ENCODE measurements around the gene SUMO2.
"Not testable (repeated sequence)": the region's sequence is repeated elsewhere in the genome, so short reads cannot be mapped to it uniquely, and the experiment has no call there.

Gene SUMO2

GRCh38 chr17:75142236-75142971 is 40.4 kb downstream of the SUMO2 start:
- no peak for DNase-seq

- DNase-seq = no peak
These were observed 44.2 kb downstream of the SUMO2 start for GRCh38 chr17:75138519-75138918.

GRCh38 chr17:75137762-75138161 is 45.0 kb downstream of the SUMO2 start:
- DNase-seq = not testable (repeated sequence)

- no peak for DNase-seq
These were observed 46.8 kb downstream of the SUMO2 start for GRCh38 chr17:75135946-75136345.

- DNase-seq = no peak
These were observed 47.3 kb downstream of the SUMO2 start for GRCh38 chr17:75135452-75135851.

- not testable (repeated sequence) for DNase-seq
These were observed 49.0 kb downstream of the SUMO2 start for GRCh38 chr17:75133607-75134347.

- no peak for DNase-seq
These were observed 49.8 kb downstream of the SUMO2 start for GRCh38 chr17:75133001-75133400.

GRCh38 chr17:75132018-75133000 is 50.5 kb downstream of the SUMO2 start:
- DNase-seq = not testable (repeated sequence)

- DNase-seq = peak; percentile 71
These were observed 51.3 kb downstream of the SUMO2 start, which contains the start of gene NT5C for GRCh38 chr17:75131278-75132017. NT5C (minus strand) TSS chr17:75131742; CDS start chr17:75131707, 35 bp downstream.

GRCh38 chr17:75130632-75131277 is 52.0 kb downstream of the SUMO2 start:
- DNase-seq = peak; percentile 58

GRCh38 chr17:75130059-75130631 is 52.6 kb downstream of the SUMO2 start:
- DNase-seq = no peak

- no peak for DNase-seq
These were observed 53.2 kb downstream of the SUMO2 start for GRCh38 chr17:75129576-75129975.

- DNase-seq = no peak
These were observed 53.9 kb downstream of the SUMO2 start for GRCh38 chr17:75128694-75129505.

GRCh38 chr17:75127936-75128335 is 54.8 kb downstream of the SUMO2 start:
- not testable (repeated sequence) for DNase-seq

- DNase-seq = no peak
These were observed 55.8 kb downstream of the SUMO2 start for GRCh38 chr17:75126954-75127353.

- DNase-seq = no peak
These were observed 56.8 kb downstream of the SUMO2 start for GRCh38 chr17:75125984-75126383.

GRCh38 chr17:75124819-75125162 is 58.0 kb downstream of the SUMO2 start:
- no peak for DNase-seq

- peak; percentile 66 for DNase-seq
These were observed 58.5 kb downstream of the SUMO2 start for GRCh38 chr17:75124041-75124818.

- DNase-seq = no peak
These were observed 64.5 kb downstream of the SUMO2 start for GRCh38 chr17:75118307-75118706.

- no peak for DNase-seq
These were observed 66.0 kb downstream of the SUMO2 start for GRCh38 chr17:75116737-75117136.

All from activated CD8-positive, alpha-beta memory T cell treated with anti-CD3 and anti-CD28 coated beads, Interleukin-2, amount 50 U/mL, for 4 hours (primary cell).